GM18909 (cell line): ENCODE measurements around the gene ARL4A.
"Not testable (repeated sequence)": the region's sequence is repeated elsewhere in the genome, so short reads cannot be mapped to it uniquely, and the experiment has no call there.

ENCODE experiments used
- ATAC-seq: cut with Tn5 transposase; IDR thresholded peaks from one replicate; pipeline ENCODE4 v1.9.1; 2021; ENCODE audit warnings: mild to moderate bottlenecking; ENCODE audit not compliant: unreplicated experiment, poor library complexity

ARL4A gene

DNA sequence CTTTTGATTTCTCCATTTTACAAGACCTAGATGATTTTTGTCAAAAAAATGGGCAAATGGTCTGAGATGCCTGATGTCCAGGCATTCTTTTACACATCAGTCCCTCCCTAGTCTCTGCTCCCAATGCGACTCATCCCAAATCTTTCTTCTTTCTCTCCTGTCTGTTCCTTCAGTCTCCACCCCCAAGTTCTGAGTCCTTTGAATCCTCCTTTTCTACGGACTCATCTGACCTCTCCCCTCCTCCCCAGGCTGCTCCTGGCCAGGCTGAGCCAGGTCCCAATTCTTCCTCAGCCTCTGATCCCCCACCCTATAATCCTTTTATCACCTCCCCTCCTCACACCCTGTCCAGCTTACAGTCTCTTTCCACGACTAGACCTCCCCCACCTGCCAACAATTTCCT is 26.4 kb upstream of the ARL4A start:
- ATAC-seq: not testable (repeated sequence)

DNA sequence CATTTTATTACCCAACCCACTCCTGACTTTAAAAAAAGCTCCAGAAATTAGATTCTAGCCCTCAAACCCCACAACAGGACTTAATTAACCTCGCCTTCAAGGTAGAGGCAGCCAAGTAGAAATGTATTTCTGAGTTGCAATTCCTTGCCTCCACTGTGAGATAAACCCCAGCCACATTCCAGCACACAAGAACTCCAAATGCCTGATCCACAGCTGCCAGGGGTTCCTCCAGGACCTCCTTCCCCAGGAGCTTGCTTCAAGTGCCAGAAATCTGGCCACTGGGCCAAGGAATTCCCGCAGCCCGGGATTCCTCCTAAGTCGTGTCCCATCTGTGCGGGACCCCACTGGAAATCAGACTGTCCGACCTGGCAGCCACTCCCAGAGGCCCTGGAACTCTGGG is 25.9 kb upstream of the ARL4A start:
- ATAC-seq: no peak

DNA sequence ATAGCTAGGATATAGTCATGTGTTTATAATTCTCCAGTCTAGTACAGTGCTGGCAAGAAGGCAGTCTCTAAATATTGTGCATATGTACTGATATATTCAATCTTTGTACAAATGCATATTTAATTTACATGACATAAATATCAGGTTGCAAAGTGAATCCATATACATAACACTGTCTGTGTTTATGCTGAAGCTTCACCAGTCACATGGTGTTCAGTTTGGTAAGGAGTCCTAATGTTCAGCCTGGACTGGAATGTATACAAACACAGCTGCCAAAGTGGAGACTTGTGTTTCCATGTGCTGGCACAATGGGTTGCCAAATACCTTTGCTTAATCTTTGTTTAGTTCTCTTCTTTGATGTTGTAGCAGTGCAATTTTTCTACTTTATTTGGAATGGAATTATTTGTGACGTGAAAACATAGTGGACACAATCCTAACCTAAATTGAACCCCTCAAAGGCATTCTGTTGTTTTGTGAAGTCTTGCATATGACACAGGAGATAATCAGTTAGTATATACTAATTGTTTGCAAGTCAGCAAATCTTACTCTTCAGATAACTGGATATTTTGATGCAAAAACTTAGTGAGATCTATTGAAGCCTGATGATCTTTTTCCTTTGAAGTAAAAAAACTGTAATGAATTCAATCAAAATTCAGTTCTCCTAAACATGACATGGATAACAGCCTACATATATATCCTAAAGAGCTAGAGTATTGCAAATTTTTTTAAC is 17.3 kb upstream of the ARL4A start:
- no peak for ATAC-seq

DNA sequence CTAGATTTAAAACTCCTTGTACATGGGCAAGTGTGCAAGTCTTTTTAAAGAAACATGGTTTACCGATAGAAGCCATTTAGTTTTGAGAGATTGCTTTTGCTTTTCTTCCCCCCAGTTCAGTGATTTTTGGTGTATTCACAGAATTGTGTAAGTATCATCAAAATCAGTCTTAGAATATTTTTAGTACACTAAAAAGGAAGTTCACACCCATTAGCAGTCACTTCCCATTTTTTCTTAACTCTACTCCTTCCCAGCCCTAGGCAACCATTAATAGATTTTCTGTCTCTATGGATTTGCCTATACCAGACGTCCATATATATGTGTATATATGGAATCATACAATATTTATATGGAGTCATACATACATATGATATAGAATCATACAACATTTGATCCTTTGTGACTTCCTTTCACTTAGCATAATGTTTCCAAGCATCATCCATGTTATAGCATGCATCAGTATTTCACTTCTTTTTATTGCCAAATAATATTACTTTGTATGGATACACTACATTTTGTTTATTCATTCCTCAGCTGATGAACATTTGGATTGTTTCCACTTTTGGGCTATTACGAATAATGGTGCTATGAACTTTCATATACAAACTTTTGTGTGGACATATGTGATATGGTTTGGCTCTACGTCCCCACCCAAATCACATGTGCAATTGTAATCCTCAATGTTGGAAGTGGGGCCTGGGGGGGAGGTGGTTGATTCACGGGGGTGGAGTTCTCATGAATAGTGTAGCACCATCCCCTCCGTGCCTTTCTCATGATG is 16.5 kb upstream of the ARL4A start:
- ATAC-seq: no peak

DNA sequence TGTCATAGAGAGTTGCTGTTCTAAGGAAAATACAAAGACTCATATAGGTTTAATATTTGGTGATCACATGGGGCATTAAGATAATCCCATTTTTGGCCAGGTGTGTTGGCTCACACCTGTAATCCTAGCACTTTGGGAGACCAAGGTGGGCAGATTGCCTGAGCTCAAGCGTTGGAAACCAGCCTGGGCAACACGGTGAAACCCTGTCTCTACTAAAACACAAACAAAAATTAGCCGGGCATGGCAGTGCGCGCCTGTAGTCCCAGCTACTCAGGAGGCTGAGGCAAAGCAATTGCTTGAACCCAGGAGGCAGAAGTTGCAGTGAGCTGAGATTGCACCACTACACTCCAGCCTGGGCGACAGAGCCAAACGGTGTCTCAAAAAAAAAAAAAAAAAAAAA is 14.0 kb upstream of the ARL4A start:
- not testable (repeated sequence) for ATAC-seq

DNA sequence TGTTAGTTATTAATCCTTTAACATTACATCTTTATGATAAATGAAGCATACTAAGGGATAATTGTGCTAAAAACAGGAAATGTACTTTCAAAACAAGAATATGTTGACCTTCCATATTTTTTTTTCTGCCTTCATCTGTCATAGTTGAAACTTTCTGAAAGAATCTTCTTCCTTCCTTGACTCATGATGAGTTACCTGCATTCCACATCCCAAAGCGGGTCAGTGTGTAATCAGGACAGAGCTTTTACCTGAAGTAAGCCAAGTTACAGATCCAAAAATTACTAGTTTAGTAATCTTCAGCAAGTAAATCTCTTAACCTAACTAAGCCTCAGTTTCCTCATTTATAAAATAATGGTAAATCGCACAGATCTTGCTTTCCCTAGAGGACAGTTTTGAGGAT is 13.4 kb upstream of the ARL4A start:
- ATAC-seq: no peak

DNA sequence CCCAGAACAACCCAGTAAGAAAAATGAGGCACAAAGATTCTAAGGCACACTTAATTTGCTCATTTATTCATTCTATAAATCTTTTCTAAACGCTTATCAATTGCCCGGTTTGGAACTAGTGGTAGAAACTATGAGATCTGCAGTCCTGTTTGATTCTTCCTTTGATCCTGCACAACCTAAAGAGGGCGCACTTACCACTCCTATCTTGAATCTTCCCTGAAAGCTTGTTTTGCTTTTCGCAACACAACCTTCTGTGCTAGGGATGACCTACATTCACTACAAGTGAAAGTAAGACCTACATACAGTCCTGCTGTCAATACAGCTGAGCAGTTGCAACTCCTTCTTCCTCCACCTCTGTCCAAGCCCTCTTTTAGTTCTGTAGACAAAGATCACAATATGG is 12.6 kb upstream of the ARL4A start:
- ATAC-seq: peak; percentile 62

DNA sequence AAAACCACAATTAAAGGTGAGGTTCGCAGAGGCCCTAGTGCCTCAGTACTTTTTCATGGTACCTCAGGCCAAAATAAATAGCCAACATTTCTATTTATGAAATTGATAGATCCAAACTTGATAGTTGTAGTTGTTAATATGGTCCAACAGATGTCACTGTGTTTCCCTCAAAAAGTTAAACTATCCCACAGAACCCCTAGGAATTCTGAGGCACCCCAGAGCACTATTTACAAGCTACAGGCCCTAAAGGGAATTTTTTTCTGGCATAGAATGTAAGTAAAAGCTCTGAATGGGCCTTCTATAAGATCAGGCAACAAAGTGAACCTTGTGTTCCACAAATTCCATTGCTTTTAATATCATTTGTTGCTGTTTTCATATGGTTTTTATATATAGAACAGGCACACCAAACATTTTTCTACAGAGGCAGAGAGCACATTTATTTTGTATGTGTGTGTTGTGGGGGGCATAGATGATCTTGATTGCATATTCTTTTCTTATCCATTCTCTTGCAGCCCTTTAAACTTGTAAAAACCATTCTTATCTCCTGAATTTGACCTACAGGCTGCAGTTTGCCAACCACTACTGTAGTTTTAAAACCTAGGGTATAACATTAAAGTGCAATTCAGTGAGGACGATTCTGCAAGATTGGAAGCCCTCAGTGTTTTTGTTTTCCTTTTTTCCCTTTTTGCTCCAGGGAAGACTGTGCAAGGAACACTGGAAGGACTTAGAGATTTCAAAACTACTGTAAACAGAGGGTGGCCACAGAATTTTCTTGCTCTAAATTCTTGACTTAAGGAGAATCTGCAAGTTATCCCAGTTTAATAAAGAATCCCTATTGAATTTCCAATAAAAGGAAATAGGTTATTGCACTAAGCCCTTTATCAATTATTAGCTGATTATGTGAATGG is 3.5 kb upstream of the ARL4A start:
- no peak for ATAC-seq

DNA sequence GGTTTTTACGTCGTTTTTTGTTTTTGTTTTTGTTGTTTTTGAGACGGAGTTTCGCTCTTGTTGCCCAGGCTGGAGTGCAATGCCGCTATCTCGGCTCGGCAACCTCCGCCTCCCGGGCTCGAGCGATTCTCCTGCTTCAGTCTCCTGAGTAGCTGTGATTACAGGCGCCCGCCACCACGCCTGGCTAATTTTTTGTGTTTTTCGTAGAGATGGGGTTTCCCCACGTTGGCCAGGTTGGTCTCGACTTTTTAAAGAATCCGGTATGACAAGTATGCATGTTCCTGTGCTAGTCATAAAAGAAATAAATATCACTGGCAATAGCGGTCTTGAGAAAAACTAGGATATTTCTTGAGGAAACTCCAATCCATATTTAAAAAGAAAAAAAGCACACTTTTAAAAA is 2.7 kb upstream of the ARL4A start:
- no peak for ATAC-seq

DNA sequence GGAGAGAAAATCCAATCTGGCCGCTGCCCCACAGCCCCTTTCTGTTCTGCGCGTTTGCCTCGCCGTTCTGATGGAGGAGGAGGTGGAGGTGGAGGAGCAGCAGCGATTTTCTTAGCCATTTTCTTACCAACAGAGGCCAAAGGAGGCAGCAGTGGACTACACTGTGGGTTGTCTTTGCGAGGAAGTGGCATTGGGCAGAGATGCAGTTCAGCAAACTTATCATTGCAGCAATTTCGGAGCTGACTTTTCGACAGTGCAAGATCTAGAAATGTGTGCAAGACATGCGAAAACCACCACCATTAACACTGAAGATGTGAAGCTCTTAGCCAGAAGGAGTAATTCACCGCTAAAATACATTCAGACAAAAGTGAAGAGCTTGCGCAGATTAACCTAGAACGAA is 1.9 kb upstream of the ARL4A start:
- ATAC-seq: no peak

DNA sequence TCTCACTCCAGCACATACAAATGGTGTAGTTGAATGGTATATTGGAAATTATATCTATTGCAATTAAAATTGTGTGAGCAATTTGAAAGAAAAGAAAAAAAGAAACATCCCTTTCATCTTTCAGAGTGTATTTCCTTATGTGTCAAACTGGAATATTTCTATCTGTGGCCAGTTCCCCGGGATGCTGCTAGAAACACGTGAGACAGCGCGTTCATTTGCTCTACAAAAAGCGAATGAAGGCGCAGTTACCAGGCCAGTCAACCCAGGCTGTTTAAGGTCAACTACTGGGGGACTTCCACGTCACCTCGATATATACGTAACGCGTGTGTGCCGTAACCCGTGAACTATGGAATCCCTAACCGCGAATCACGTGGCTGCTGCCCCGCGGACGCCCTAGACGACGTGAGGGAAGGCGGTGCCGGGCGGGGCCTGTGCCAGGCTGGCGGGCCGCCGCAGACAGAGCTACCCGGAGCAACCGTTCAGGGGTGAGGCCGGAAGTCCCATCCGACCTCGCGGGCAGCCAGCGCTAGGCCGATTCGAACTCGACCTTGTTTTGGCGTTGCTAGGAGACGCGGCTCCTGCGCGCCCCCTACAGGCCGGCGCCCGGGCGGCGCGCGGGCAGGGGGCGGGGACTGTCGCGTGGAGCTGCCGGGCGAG is 1.1 kb upstream of the ARL4A start:
- peak; percentile 83 for ATAC-seq

DNA sequence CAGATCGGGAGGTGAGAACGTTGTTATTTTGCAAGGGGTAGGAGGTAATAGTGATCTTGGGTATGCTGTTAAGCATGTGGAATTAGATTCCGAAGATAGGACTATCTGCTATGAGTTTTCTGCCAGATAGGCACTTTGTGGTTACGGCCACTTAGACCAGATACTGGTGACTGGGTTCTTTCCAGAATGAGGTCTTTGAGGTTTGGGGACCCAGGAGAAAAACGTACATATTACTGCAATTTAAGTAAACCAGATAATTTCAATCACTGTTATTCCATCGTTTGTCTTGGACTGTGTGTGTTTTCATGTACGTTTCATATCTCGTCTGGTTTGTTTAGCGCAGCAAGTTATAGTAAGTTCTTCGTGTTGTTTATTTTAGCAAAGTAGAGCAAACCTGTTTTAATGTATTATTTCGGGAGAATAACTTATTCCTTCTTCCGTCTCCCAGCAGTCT is 312 bp downstream of the ARL4A start:
- ATAC-seq: no peak

DNA sequence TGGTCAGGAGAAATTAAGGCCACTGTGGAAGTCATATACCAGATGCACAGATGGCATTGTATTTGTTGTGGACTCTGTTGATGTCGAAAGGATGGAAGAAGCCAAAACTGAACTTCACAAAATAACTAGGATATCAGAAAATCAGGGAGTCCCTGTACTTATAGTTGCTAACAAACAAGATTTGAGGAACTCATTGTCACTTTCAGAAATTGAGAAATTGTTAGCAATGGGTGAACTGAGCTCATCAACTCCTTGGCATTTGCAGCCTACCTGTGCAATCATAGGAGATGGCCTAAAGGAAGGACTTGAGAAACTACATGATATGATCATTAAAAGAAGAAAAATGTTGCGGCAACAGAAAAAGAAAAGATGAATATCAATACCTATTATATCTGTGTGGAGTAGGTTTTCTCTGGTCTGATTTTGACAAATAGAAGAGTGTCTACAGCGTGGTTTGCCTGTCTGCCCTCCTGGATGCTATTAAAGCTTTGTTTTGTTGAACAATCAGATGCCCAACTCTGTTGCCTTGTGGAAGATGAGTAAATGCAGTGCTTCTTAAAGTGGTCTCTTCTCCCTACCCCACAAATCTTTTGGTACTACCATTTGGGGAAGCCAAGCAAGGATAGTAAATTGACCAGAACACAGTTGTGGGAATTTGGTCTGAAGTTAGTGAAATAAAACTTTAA is 1.2 kb downstream of the ARL4A start:
- ATAC-seq: not testable (repeated sequence)

DNA sequence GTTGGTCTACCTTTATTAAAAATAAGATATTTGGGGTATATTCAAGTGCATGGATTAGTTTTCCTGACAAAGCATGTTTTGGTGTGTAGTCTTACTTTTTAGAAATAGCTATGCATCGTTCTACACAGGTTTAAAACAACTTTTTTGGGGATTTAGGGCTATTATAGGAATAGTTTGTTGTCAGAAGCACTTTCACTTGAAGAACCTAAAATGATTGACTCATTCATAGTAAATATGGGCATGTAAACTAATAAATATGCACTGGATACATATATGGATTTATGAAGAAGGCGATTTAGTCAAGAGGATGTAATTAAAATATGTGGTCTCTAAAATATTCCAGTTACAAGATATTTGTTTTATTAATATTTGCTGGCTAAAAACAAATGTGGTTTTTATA is 2.0 kb downstream of the ARL4A start:
- no peak for ATAC-seq

DNA sequence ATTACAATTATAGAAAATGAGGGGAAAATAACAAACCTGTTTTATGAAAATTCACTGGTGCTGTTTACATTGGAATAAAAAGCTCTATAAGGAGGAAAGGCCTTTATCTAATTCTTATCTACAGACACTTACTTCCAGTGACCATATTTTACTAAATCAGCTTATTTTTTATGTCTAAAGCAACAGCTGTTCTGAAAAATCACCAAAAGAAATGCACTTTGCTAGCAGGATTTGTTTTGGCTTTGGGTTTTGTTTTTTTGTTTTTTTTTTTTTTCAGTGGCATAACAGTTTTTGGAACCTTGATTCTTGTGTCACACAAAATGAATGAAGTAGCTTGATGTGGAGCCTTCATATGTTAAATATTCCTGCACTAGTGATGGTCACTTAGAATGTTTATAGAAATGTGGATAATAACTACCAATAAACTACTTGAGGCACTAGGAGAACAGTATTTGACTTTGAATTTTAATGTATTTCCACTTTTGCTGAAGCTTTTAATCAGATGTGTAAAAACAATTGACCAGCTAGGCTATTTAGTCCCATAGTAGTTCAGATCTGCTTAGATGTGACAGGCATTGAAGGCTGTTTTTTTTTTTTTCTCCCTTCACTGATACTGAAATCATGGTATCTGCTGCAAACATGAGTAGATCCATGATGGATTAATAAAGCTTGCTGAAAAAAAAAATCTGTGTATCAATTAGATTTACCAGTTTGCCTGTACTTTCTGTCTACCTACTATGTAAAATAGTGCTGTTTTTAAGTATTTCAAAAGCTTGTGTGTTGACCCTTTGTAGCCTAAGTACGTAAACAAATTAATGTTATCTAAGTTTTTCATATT is 2.8 kb downstream of the ARL4A start:
- ATAC-seq: no peak

DNA sequence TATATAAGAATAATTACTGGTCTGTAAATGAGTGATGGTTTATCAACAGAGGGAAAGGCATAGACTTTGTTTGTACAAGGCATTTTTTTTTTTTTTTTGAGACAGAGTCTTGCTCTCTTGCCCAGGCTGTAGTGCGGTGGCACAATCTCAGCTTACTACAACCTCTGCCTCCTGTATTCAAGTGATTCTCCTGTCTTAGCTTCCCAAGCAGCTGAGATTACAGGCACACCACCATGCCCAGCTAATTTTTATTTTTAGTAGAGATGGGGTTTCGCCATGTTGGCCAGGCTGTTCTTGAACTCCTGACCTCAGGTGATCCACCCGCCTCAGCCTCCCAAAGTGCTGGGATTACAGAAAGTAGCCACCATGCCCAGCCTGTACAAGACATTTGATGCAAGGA is 4.0 kb downstream of the ARL4A start:
- not testable (repeated sequence) for ATAC-seq

DNA sequence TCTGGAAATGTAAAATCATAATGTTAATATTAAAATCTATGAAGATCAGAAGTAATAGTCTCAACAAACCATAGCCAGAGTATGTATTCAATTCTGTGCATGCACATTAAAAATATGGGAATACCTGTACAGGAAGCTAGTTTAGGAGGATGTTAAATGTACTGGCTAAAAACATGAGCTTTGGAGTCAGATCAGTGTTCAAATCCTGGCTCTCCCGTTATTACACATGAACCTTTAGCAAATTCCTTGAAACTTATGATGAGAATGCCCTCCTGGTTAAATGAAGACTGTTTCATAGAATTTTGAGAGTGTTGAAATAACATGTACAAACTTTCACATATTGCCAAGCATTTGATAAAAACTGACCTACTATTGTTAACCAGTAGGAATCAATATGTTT is 4.6 kb downstream of the ARL4A start:
- no peak for ATAC-seq

DNA sequence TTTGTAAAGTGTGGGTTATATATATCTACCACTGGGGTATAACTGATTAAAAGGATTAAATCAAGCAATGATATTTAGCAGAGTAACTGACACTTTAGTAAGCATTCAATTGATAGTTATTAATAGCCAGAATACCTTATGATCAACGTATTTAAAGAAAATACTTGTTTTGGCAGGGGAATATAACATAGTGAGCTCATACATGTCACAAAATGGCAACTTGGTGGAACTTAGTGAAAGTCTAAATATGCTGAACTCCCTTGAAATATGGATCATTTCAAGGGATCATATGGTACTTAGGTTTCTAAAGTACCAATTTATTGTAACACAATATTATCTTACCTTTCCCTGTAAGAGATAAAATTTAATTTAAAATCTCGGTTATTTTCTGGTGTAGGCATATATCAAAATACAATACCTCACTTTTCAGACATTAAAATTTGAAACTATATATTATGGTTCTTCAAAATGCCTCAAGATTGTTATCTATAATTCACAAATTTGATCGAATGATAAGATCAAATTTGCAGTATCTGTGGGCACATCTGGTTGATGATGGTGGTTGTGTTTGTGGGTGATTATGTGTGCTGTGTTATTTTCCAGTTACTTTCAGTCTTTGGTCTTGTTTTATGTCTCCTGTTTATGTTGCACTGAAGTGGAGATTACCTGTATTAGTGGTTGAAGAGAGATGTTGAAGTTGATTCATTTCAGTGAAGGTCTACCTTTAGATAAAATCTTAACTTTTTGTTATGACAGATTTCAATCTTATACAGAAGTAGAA is 5.2 kb downstream of the ARL4A start:
- ATAC-seq: no peak
